ENCODE measurements around the gene SECISBP2L.
"Not testable (repeated sequence)": the region's sequence is repeated elsewhere in the genome, so short reads cannot be mapped to it uniquely, and the experiment has no call there.

The SECISBP2L gene, protein sequence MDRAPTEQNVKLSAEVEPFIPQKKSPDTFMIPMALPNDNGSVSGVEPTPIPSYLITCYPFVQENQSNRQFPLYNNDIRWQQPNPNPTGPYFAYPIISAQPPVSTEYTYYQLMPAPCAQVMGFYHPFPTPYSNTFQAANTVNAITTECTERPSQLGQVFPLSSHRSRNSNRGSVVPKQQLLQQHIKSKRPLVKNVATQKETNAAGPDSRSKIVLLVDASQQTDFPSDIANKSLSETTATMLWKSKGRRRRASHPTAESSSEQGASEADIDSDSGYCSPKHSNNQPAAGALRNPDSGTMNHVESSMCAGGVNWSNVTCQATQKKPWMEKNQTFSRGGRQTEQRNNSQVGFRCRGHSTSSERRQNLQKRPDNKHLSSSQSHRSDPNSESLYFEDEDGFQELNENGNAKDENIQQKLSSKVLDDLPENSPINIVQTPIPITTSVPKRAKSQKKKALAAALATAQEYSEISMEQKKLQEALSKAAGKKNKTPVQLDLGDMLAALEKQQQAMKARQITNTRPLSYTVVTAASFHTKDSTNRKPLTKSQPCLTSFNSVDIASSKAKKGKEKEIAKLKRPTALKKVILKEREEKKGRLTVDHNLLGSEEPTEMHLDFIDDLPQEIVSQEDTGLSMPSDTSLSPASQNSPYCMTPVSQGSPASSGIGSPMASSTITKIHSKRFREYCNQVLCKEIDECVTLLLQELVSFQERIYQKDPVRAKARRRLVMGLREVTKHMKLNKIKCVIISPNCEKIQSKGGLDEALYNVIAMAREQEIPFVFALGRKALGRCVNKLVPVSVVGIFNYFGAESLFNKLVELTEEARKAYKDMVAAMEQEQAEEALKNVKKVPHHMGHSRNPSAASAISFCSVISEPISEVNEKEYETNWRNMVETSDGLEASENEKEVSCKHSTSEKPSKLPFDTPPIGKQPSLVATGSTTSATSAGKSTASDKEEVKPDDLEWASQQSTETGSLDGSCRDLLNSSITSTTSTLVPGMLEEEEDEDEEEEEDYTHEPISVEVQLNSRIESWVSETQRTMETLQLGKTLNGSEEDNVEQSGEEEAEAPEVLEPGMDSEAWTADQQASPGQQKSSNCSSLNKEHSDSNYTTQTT

DNA sequence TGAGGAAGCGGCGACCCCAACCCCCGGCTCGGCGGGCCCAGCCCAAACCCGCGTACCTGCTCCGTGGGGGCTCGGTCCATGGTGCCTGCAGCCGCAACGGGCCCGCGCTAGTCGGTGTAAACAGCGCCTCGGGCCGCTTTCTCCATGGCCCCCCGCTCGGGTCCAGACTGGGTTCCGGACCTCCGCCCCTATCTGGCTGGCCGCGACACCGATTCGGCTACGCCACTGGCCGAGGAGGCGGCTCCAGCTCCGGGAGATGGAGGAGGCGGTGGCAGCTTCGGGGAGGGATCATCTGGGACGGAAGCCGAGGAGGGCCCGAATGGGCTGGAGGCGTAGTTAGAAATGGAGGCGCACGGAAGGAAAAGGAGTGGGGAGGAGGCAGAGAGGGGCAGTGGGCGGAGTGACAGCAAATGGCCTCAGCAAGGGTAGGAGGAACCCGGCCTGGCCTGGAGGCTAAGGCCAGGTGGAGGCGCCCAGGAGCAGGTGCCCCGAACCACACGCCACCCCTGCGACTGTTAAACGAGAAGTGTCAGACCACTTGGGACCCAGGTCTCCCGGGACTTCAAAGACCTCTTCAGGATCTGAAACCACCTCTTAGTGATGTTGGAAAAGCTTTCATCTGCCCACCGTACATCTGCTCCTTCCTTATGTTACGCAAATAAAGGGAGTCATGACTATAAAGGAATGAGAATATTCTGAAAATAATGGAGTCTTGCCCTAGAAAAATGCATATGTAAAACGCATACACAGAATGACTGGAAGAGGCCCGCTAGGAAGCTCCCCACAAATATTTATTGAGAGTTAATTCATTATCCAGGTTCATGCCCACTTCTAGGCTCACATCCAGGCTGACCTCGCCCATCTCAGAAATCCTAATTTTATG, at the start of gene SECISBP2L:
Gene SECISBP2L (minus strand): TSS at position 227 of the 883 bp plus-strand sequence. CDS start 147 bp downstream, at position 80.
- DNase-seq, result peak; percentile 77 to 86

DNA sequence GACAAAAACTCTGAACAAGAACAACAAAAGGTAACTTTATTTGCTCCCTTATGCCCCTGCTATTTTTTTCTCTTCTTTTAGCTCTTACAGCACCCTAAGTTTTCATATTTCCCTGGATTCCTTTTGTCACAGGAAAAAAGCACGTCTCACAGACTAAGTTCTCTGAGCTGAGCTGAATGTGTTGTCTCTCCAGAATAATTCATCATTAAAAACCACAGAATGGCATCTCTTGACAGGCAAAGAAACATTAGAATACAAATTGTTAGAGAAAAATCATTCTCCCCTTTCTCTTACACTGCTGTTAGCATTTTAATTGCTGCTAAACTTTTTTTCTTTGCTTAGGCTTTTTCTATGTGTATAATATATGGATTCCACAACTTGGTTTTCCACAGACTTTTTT, 48.7 kb upstream of the SECISBP2L start:
- DNase-seq, result no peak

DNA sequence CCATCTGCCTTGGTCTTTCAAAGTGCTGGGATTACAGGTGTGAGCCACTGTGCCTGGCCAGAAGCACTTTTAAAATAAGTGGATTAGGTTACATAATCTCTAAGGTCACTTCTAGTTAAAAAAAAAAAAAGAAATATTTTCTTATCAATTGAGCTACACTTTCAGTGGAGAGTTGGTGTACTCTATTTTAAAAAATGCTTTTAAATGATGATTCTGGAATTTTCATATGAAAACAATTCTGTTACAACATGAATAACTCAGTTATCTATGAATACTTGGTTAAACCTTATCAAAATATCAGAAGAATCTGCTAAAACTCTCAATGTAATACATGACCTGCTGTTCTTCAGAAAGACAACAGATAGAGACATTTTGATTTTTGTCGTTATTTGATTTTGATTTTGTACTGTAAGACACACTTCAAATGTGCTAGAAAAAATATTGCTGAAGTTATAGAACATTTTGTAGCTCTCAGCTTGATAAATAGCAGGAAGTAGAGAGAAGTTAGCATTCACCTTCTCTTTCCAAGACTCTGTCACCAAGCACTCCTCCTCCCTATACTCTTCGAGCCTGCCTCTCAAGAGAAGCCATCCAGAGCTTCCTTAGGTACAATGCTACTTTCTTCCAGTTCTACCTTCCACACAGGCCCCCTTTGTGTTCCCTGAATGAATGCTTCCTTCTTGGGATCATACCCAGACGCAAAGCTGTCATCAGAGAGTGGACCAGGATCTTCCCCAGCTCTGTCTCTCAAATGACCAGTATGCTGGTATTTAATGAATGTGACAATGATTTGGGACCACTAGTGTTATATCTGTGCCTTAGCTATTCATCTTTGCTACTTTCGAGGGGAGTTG, 47.2 kb upstream of the SECISBP2L start:
- DNase-seq, result no peak

DNA sequence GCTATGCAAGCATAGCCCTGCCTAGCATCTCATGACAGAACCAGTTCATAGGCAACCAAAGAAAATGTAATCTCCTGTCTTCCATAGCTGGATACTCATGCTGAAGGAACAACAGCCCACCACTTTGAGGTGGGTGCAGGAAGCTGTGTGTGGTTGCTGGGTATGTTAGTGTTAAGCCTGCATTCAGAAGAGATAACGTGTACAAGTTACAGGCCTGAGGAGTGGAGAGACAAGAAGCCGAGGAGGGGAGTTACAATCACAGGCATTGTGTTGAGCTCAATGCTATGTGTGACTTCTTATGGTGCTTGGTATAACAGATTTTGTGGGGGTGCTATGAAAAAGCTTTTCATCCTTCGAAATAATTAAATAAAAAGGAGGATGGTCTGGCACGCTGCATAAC, 42.8 kb upstream of the SECISBP2L start:
- no peak for DNase-seq

DNA sequence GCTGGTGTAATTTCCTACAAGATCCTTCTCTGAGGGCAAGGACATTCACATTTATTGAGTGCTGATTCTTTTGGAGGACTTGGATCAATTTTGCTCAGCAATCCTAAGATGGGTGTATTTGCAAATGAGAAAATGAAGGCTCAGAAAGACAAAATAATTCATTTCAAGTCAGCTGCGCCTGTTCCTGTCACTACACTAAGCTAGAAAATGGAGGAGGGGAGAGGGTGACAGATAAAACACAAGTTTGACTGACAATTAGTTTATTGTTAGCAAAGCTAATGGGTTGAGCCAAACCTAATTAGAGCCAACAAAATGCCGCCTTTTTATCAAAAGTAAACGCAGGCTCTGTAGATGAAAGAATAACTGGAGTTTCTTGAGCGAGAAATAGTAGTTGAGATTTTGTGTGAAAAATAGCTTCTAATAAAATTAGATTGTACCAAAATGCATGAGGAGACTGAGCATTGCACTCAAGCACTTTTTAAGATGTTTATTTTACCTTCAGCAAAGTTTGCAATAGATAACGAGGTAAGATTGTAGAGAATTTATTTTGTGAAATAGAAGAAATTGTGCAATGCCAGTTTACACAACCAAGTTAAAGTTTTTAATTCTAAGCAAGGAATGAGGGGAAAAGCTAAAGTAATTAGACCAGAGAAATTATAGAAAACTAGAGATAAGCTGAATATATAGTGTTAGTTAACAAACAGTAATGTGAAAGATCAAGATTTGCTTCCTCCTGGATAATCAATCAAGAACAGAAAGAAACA, 39.6 kb upstream of the SECISBP2L start:
- no peak for DNase-seq

DNA sequence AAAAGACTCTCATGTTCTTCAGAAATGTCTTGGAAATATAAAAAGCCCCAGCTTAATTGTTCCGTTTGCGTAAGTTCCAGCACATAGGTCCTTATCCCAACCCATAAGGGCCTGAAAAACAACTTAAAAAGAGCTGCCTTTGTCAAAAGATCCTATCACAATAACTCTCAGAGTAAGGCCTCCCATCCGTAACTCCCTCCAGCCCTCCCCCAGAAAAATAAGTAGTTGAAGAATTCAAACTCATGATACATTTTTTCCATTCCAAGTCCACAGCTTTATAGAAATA, 38.0 kb upstream of the SECISBP2L start:
- no peak for DNase-seq

DNA sequence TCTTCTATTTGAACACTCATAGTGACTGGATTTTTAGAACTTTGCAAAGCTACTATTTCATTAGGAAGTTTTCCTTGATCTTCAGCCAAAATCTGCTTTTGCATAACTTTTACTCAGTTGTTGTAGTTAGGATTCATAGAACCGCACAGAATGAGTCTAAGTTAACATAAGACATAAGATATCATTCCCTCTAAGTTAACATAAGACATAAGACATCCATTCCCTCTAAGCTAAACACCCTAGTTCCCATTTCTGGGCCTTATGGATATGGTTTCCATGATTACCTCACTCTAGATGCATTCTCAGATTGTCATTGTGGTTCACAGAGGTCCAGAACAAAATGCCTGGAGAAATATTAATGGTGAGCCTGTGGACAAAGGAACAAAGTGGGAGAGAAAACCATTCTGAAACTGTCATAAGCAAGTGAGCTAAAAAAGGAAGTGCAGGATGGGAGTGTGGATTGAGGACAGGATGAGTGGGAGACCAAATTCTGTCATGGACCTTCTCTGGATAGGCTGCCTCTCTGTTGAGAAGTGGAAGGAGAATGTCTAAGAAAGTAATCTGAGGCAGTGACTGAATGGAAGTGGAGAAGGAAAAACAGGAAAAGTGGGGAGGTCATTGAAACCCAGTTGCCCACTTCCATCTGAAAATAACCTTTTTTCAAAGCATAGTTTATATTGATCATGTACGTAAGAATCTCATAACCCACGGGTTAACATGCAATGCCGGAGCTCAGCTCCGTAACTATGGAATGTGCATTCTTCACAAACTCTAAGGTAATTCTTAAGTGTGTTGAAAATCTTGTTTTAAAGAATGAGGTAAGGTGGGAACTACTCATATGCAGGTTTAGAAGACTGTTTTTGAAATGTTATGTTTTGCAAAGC, 37.4 kb upstream of the SECISBP2L start:
- DNase-seq, result no peak

DNA sequence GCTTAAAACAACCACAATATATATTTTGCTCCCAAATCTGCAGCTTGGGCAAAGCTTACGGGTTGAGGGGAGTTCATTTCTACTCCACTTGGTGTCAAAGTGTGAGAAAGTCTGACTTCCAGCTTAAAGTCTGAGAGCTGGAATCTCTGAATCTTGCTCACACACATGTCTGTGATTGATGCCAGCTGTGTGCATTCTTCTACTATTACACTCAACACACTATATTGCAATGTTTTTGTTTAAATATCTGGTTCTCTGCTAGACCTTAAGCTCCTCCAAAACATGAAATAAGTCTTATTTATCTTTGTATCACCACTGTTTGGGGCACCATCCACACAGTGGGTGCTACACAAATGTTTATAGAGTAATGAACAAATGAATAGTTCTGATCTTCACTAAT, 36.7 kb upstream of the SECISBP2L start:
- DNase-seq, result no peak

DNA sequence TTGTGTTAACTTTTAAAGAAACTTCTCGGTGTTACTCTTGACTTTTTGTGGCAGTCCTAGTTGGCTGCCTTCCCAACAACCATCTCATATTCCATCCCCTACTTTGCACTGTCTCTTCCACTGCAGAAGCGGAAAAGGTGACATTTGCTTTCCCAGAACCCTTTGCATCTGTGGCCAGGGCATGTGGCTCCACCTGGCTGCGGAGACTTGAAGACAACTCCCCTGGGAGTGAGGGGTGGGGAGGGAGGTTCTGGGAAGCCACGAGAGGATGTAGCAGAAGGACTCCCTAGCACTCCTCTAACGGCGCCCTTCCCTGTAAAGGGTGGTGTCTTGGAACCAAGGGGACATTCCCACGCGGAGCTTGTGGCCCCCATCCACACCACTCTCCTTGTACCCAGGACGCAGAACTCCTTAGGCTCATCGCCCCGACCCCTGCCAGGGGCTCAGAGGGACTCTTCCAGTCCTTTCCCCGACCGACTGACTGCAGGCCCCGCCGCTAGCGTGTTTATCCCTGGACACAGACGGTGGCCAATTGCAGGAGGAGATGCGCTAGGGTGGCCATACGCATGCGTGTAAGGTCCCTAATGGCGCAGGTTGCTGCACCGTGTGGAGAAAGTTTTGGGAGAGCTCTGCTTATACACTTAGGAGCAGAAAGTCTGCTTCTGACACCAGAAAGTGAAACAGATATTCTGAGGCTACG, 33.2 kb upstream of the SECISBP2L start:
- DNase-seq, result no peak

DNA sequence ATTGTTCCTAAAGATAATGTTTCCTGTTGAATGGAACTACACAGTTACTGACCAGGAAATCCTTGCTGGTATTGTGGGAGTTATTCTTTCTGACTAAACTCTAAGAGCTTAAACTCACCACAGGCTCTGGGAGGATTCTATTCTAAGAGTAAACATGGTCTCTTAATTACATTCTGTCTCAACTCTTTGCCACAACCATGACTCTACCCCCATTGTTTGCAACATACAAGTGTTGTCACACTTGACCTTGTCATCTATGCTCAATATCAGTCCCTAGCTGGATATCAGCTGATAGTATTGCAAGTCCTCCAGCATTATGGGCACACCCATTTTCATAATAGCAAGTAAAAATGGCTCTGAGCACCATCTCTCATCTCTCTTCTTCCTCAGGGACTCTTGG, 29.6 kb upstream of the SECISBP2L start:
- DNase-seq, result no peak

DNA sequence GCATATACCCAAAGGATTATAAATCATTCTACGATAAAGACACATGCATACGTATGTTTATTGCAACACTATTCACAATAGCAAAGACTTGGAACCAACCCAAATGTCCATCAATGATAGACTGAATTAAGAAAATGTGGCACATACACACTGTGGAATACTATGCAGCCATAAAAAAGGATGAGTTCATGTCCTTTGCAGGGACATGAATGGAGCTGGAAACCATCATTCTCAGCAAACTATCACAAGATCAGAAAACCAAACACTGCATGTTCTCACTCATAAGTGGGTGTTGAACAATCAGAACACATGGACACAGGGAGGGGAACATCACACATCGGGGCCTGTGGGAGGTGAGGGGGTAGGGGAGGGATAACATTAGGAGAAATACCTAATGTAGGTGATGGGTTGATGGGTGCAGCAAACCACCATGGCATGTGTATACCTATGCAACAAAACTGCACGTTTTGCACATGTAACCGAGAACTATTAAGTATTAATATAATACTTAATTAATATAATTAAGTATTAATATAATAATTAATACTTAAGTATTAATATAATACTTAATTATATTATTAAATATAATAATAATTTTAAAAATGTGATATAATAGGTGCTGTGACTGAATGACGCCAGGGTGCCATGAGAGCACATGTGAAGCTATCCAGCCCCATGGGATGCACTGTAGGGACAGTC, 28.5 kb upstream of the SECISBP2L start:
- DNase-seq, result not testable (repeated sequence)

DNA sequence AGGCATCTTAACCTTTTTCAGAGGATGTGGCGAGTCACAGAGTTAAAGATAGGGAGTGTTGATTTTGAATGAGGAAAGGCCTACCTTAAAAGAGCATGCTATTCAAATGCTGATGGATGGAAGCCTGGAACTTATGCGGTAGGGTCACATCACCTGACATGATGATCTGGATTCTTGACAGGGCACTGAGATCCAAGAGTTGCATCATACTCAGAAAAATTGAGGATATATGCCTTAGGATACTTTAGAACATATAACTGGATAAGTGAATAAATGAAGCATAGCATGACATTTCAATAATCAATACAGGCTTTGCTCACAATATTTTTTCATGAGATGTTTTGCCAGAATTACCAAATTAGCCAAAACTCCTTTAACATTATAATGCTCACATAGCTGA, 20.1 kb upstream of the SECISBP2L start:
- DNase-seq, result no peak

DNA sequence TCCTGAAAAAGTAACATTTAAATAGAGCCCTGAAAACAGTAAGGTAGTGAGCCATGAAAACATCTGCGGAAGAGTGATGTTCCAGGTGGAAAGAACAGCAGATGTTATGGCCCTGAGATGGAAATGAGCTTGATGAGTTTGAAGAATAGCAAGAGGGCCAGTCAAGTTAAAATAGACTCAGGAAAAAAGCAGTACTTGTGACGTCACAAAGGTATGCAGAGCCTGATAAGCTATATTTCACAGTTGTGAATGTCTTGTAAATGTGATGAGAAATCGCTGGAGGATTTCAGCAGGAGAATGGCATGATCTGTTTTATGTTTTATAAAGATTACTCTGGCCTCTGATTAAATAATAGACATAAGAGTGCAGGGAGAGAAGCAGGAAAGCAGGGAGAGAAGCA, 18.6 kb upstream of the SECISBP2L start:
- no peak for DNase-seq

DNA sequence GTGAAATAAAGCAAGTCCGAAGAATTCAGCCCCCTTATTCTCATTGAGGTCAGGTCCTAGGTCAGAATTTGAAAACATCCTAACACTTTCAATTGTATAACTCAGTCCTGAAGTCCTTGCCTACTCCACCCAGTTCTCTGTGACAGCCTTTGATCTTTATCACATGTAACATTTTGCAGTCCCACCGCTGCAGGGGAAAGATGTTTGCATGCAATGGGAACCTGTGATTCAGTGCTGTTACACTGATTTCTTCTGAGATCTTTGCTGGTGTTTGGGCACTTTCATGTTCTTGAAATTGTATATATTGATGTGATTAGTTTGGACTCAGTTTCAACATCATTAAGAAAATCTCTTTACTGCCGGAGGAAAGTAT, 18.0 kb upstream of the SECISBP2L start:
- DNase-seq, result no peak

DNA sequence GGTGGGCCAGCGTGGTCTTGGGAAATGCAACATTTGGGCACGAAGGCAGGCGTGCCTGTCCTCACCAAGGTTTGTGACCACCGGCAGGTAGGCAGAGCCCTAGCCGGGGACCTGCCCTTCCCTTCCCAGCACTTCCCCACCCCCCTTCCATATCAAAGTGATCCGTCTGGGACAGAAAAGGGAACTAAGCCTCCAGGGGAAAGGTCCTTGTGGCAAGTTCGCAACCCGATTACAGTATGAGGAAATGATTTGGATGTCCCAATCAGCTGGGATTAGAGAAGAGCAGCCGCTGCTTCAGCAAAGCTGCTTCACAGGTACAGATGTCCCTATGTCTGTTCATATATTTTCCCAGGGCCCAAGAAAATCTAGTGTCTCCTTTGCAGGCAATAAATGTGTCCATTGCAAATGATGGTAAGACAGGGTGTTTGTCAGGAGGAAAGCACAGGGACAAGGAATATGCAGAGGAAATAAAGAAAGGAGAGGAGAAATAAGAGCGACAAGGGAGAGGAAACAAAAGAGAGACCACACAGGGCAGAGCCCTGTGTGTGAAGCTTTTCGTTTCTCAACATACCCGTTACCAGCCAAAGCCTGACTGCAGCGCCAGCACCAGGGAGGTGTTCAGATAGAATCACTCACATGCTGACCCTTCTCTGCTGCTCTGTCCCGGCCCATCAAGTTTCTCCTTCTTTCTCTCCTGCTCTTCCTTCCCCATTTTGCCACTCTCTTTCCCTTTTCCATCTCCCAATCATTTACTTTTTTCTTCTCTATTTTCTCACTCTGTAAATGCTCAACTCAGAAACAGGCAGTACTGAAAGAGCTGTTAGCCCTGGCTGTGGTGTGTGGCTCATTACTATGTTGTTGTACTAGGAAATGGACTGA, 17.4 kb upstream of the SECISBP2L start:
- no peak for DNase-seq

DNA sequence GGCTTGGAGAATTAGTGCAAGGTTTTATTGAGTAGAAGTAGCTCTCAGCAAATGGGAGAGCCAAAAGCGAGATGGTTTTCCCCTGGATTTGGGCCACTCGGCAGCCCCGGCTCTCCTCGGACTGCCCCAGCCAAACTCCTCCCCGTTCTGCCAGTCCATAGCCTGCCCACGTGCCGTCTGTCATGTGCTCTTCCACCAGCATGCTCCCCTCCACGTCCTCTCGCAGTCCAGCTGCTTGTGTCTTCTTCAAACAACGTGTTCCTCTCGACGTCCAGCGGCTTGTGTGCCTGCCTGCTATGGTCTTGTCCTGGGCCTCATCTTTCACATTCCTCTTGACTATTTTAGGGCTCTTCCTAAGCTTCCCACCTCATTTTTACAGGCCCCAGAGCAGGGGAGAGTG, 16.7 kb upstream of the SECISBP2L start:
- no peak for DNase-seq

DNA sequence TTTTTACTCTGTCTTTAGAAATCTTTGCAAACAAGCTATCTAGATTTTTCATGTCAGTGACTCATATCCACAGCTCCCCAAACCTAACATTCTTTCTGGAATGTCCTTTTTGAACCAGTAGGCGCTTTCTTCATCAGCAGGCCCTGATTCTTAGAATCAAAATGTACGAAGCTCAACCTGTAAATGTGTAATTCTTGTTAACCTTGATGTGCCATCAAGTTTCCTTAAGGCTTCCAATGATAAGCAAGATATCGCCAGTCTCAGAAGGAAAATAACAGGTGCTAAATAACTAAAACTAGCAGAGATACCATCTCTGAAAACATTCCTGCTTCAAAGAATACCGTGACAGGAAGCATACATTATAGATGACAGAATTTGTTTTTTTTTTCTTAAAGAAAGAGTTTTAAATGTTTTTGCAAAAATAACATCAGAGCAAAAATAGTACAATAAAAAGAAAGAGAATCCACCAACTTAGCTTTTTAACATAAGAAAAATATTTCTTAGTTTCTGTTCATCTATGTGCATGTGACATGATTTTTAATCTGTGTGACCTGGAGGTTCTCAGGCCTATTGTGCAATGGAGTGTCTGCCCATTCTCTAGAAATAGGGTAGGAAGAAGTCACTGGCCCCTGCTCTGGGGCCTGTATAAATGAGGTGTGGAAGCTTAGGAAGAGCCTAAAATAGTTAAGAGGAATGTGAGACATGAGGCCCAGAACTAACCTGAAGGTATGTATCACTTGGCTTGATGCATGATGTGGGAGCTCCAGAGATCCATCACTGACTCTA, 14.7 kb upstream of the SECISBP2L start:
- no peak for DNase-seq

Measured in NCI-H446 (cell line).